Left cardiac atrium (tissue), 4 donors: Measurements from ENCODE around the gene NEK5. TPM values are rescaled to one million over a fixed set of nuclear protein-coding genes. Genes with fewer than 3 reads are reported as not detected.
"Not testable (repeated sequence)": the region's sequence is repeated elsewhere in the genome, so short reads cannot be mapped to it uniquely, and the experiment has no call there.

Experiments used
- ATAC-seq, 2 donors: fragments of 200-7000 bp; cut with Tn5 transposase; one replicate each; pipeline ENCODE4 v1.9.1; 2020; ENCODE audit warnings: mild to moderate bottlenecking in 2 of 2, moderate library complexity in 2 of 2
- DNase-seq: peaks from one replicate; pipeline ENCODE4 v3.0.0-alpha.2; 2020
- intact Hi-C, 2 donors: fragments of 100-400 bp; cut with DNase I; formaldehyde crosslinking; loops; one replicate each; pipeline versions ENCODE4 v1.14.1 to v1.15.1; 2022 to 2023
- long read RNA-seq: library from polyadenylated mRNA; unstranded; transcript quantifications from one replicate; pipeline ENCODE4 v2.0.0, GENCODE V29; 2021
- total RNA-seq, 2 donors: library from RNA; stranded (reverse); fragmentation: NEBNext Ultra II Directional; extraction: Animal tissue kit (Norgen Biotek cat#: 25700); gene quantifications; one replicate each; pipeline ENCODE4 v1.2.1, GENCODE V29; 2021
- donor health status: DM: no; HTN: yes; CAD: no.
- donor health status: DM: no; HTN: yes; CAD: no; lungs with severe emphysema.
- donor health status: DM: yes; HTN: yes; CAD: no.
- donor health status: Dilated cardiomyopathy.

The NEK5 gene
- total RNA-seq = under 1 TPM; 0.44 TPM
- long read RNA-seq, partial matches to known transcripts = 0 of 4 reads
- long read RNA-seq, other reads (novel, unspliced or antisense) = 4 of 4 reads

- DNase-seq = peak; percentile 74
- intact Hi-C loops = loop anchor here (5.0 to 10.0 kb wide), 6 partner anchors 127 to 1004 kb away; partner anchors contain the start of gene TMEM272 (in 1 of the 2)
- peak; percentile 86 to 93 for ATAC-seq
These were observed at the start of gene NEK5 for GRCh38 chr13:52128714-52129700. TSS of gene NEK5 (minus strand) at chr13:52129073. CDS start at chr13:52127482, 1,591 bp downstream.

- intact Hi-C loops = no loop called here
- DNase-seq = no peak
- no peak for ATAC-seq
These were observed 48.4 kb upstream of the NEK5 start for GRCh38 chr13:52177276-52177675.

GRCh38 chr13:52173970-52174369 is 45.1 kb upstream of the NEK5 start:
- DNase-seq, intact Hi-C loops: not testable (repeated sequence)
- peak in 1 of 2 donors; percentile 34 for ATAC-seq

GRCh38 chr13:52173373-52173772 is 44.5 kb upstream of the NEK5 start:
- DNase-seq = no peak
- no peak for ATAC-seq
- intact Hi-C loops = no loop called here

- DNase-seq, ATAC-seq, intact Hi-C loops: not testable (repeated sequence)
These were observed 42.8 kb upstream of the NEK5 start for GRCh38 chr13:52171686-52172085.

- intact Hi-C loops, DNase-seq, ATAC-seq: not testable (repeated sequence)
These were observed 42.0 kb upstream of the NEK5 start for GRCh38 chr13:52170828-52171391.

- ATAC-seq = no peak
- intact Hi-C loops = no loop called here
- DNase-seq = no peak
These were observed 41.0 kb upstream of the NEK5 start for GRCh38 chr13:52169839-52170238.

GRCh38 chr13:52165411-52165810 is 36.5 kb upstream of the NEK5 start:
- ATAC-seq (no peak), DNase-seq (no peak)
- intact Hi-C loops = no loop called here

GRCh38 chr13:52164989-52165388 is 36.1 kb upstream of the NEK5 start:
- ATAC-seq = no peak
- DNase-seq = no peak
- intact Hi-C loops = no loop called here

- DNase-seq = not testable (repeated sequence)
These were observed 35.0 kb upstream of the NEK5 start for GRCh38 chr13:52163878-52164277.

GRCh38 chr13:52162279-52163101 is 33.6 kb upstream of the NEK5 start:
- no peak for ATAC-seq
- no peak for DNase-seq
- intact Hi-C loops = no loop called here

More at GRCh38 chr13:52163878-52164277, 35.0 kb upstream of the NEK5 start:
- ATAC-seq, intact Hi-C loops: not testable (repeated sequence)

- intact Hi-C loops = no loop called here
- no peak for ATAC-seq
These were observed 32.3 kb upstream of the NEK5 start for GRCh38 chr13:52161181-52161646.

GRCh38 chr13:52160506-52160905 is 31.6 kb upstream of the NEK5 start:
- intact Hi-C loops = no loop called here
- ATAC-seq = no peak

More at GRCh38 chr13:52161181-52161646, 32.3 kb upstream of the NEK5 start:
- no peak for DNase-seq

GRCh38 chr13:52160053-52160452 is 31.2 kb upstream of the NEK5 start:
- intact Hi-C loops = no loop called here
- no peak for DNase-seq
- ATAC-seq = no peak

More at GRCh38 chr13:52160506-52160905, 31.6 kb upstream of the NEK5 start:
- no peak for DNase-seq

GRCh38 chr13:52159159-52159982 is 30.5 kb upstream of the NEK5 start, which contains the start of gene NEK3:
TSS of gene NEK3 (minus strand) at chr13:52159597. CDS start at chr13:52156191, 3,406 bp downstream.
- DNase-seq (peak; percentile 81), ATAC-seq (peak; percentile 94 to 96)
- intact Hi-C loops = no loop called here

GRCh38 chr13:52158629-52159158 is 29.8 kb upstream of the NEK5 start:
- ATAC-seq (peak; percentile 50 to 77), DNase-seq (peak; percentile 40)
- intact Hi-C loops = no loop called here

GRCh38 chr13:52156724-52157261 is 27.9 kb upstream of the NEK5 start:
- intact Hi-C loops = no loop called here
- ATAC-seq (no peak), DNase-seq (no peak)
